ENCODE results near the gene CCR2.

Gene CCR2

DNA sequence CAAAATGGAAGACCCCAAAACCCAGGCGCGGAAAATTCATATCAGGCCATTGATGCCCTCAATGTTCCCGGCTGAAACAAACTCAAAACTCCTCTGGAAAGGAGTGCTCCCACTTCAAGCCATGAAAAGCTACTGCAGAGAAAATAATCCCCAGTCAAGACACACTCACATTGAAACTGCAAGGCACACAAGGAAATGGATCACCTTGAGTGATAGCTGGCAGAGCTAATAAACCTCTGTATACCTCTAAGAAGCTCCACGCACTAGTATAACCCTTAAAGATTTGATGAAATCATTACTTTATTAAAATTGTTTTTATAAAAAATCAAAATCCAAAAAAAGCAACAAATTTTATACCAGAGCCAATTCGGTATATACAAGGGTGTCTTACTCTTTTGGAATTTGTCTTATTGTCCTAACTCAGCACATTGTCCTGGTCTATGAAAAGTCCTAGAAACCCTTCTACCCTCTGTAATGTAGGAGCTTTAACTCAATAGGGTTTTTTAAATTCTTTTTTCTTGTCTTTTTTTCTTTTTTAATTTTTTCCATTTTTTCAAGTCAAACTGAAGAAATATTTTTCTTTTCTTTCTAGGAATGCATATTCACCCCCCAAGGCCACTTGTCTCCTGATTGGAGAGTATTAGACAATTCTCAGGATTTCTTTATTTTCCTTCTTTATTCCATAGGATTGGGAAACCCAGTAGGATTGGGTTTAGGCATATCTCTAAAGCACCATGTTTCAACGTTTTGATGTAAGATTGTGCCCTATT lies 44.5 kb downstream of the CCR2 start:
- H3K9me3 Mint-ChIP-seq: peaks cover 4% of the 10 kb centered on the region
- H3K4me3 Mint-ChIP-seq: no peak overlapping the region
- H3K27ac Mint-ChIP-seq: no peak overlapping the region
- H3K4me1 Mint-ChIP-seq: no peaks in the 10 kb centered on the region
- peaks cover 38% of the 10 kb centered on the region for H3K27me3 Mint-ChIP-seq (ENCODE audit: low read depth)
- H3K36me3 Mint-ChIP-seq (ENCODE audit: low read depth): no peaks in the 10 kb centered on the region
- TF ChIP-seq, protein P1, sequence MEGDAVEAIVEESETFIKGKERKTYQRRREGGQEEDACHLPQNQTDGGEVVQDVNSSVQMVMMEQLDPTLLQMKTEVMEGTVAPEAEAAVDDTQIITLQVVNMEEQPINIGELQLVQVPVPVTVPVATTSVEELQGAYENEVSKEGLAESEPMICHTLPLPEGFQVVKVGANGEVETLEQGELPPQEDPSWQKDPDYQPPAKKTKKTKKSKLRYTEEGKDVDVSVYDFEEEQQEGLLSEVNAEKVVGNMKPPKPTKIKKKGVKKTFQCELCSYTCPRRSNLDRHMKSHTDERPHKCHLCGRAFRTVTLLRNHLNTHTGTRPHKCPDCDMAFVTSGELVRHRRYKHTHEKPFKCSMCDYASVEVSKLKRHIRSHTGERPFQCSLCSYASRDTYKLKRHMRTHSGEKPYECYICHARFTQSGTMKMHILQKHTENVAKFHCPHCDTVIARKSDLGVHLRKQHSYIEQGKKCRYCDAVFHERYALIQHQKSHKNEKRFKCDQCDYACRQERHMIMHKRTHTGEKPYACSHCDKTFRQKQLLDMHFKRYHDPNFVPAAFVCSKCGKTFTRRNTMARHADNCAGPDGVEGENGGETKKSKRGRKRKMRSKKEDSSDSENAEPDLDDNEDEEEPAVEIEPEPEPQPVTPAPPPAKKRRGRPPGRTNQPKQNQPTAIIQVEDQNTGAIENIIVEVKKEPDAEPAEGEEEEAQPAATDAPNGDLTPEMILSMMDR (IDR thresholded peaks at IDR 0.05; ENCODE audit: unreplicated experiment in 3 of 3): no peak

DNA sequence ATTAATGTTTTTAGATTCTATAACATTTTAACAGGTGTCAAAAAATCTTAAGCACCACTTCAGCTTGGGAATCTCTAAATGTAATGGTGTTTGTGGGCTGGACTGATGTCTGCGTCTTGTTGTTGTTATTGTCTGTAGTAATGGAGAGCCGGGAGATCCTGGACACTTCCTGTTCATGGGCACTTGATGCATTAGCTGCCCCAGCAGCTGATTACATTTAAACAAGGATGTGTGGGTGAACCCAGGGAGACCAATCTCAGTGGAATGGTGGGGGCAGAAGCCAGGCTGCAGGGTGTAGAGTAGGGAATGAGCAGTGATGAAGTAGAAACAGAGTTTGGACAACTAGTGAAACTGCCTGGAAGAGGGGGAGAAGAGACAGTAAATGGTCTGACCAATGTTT lies 45.2 kb downstream of the CCR2 start:
- no peak overlapping the region for H3K27ac Mint-ChIP-seq
- peaks cover 41% of the 10 kb centered on the region for H3K27me3 Mint-ChIP-seq (ENCODE audit: low read depth)
- H3K36me3 Mint-ChIP-seq (ENCODE audit: low read depth): no peaks in the 10 kb centered on the region
- H3K4me3 Mint-ChIP-seq: no peak overlapping the region
- H3K4me1 Mint-ChIP-seq: no peaks in the 10 kb centered on the region
- H3K9me3 Mint-ChIP-seq: peaks cover 4% of the 10 kb centered on the region
- TF ChIP-seq, protein P1 (IDR thresholded peaks at IDR 0.05; ENCODE audit: unreplicated experiment in 3 of 3): no peak

DNA sequence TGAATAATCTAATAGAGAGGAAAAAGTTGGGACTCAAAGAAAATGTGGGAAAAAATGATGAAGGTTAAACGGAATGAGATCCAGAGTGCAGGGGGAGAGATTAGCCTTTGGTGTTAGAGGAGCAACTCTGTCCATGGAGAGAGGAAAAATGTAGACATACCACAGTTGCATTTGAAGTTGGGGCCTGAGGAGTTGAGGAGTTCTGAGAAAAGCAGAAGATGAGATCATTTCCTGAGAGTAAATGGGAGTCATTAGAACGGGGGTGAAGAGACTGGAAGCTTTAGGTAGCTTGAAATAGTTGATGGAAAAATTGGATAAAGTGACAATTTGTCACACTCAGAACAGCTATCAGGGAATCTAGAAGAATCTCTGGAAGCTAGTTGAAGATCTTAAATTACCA lies 45.6 kb downstream of the CCR2 start:
- Mint-ChIP-seq H3K4me3 (no peak overlapping the region), H3K9me3 (peaks cover 4% of the 10 kb centered on the region), H3K4me1 (no peaks in the 10 kb centered on the region), H3K27me3 (ENCODE audit: low read depth) (peaks cover 41% of the 10 kb centered on the region), H3K36me3 (ENCODE audit: low read depth) (no peaks in the 10 kb centered on the region), H3K27ac (no peak overlapping the region)
- TF ChIP-seq, protein P1 (IDR thresholded peaks at IDR 0.05; ENCODE audit: unreplicated experiment in 3 of 3): no peak

DNA sequence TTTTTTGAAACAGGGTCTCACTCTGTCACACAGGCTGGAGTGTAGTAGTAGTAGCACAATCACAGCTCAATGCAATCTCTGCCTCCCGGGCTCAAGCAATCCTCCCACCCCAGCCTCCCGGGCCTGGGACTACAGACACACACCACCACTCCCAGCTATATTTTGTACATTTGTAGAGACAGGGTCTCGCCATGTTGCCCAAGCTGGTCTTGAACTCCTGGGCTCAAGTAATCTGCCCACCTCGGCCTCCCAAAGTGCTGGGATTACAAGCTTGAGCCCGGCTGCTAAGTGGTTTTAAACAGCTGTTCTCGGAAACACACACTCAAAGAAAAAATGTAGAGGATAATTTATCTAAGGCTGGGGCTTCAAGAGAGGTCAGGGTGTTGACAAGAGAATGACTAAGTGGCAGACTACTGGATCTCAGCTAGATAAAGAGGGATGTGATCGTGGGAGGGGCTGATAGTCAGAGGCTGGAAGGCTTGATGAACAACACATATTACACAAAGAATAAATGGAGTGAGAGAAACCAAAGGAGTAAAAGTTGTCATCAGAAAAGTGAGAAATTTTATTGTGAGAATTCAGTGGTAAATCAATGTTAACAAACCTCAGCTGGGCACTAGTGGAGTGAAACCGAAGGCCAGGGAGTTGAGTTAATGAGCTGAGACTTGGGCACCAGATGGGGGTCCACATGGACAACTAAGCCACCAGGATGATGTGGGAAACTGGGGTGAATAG lies 46.3 kb downstream of the CCR2 start:
- Mint-ChIP-seq H3K27ac (no peak overlapping the region), H3K27me3 (ENCODE audit: low read depth) (peaks cover 41% of the 10 kb centered on the region), H3K36me3 (ENCODE audit: low read depth) (no peaks in the 10 kb centered on the region), H3K4me3 (no peak overlapping the region), H3K9me3 (peaks cover 4% of the 10 kb centered on the region), H3K4me1 (peaks cover 5% of the 10 kb centered on the region)
- TF ChIP-seq, protein P1 (IDR thresholded peaks at IDR 0.05; ENCODE audit: unreplicated experiment in 3 of 3): no peak

DNA sequence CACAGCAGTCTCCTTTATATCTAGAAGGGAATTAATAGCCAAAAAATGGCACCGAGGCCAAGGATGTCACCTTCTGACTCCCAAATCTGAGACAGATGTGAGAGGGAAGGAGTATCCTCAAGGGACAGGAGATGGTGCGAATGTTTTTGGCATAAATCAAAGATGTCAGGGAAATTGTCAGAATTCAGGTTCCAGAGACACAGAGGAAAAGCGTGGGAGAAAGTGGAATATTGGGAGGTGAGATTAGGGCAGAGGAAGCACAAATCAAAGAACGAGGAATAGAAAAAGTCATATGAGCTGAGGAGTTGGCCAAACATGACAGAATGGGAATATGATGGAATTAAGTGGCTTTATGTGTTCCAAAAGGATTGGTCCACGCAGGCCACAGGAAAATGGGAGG lies 46.9 kb downstream of the CCR2 start:
- no peaks in the 10 kb centered on the region for H3K36me3 Mint-ChIP-seq (ENCODE audit: low read depth)
- peaks cover 4% of the 10 kb centered on the region for H3K9me3 Mint-ChIP-seq
- peaks cover 9% of the 10 kb centered on the region for H3K4me1 Mint-ChIP-seq
- no peak overlapping the region for H3K27ac Mint-ChIP-seq
- no peak overlapping the region for H3K4me3 Mint-ChIP-seq
- TF ChIP-seq, protein P1 (IDR thresholded peaks at IDR 0.05; ENCODE audit: unreplicated experiment in 3 of 3): no peak
- peaks cover 41% of the 10 kb centered on the region for H3K27me3 Mint-ChIP-seq (ENCODE audit: low read depth)
